Astrocyte of the cerebellum (primary cell): ENCODE data around the gene RRAGB.

Source experiments
- DNase-seq: peaks from one replicate; pipeline ENCODE4 v3.0.0-alpha.2; 2011; ENCODE audit warnings: low read depth
- H3K4me3 ChIP-seq: 2 replicates; pipeline ENCODE4 v1.5.1; 2011; ENCODE audit warnings: mild to moderate bottlenecking, low read depth, low read length, moderate library complexity
- in situ Hi-C: cut with HindIII; loops from 2 replicates; pipeline ENCODE4 v1.10.0; 2017; ENCODE audit warnings: low sequenced_read_pairs
- TF ChIP-seq, protein P1 (sequence below): IDR thresholded peaks from 2 replicates; pipeline ENCODE4 v1.5.1; 2012; ENCODE audit warnings: low read length, low read depth, moderate library complexity, mild to moderate bottlenecking; ENCODE audit errors: missing control alignments

The RRAGB gene

DNA sequence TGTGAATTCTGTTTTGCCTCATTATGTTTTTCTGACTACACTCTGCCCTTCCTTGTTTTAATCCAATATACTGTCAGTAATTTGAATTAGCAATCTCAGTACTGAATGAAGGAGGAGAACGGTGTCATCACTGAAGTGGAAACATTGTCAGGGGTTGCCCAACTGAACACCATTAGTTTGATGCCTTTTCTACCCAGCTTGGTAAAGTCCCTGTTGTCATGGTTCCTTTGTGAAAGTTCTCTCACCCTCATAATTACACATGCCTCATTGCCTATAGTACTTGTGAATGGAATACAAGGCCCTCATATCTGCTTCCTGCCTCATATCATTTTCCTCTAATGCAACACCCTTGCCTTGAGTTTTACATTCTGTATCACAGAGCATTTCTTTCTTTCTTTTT, 76.9 kb downstream of the RRAGB start:
- TF ChIP-seq, protein P1, sequence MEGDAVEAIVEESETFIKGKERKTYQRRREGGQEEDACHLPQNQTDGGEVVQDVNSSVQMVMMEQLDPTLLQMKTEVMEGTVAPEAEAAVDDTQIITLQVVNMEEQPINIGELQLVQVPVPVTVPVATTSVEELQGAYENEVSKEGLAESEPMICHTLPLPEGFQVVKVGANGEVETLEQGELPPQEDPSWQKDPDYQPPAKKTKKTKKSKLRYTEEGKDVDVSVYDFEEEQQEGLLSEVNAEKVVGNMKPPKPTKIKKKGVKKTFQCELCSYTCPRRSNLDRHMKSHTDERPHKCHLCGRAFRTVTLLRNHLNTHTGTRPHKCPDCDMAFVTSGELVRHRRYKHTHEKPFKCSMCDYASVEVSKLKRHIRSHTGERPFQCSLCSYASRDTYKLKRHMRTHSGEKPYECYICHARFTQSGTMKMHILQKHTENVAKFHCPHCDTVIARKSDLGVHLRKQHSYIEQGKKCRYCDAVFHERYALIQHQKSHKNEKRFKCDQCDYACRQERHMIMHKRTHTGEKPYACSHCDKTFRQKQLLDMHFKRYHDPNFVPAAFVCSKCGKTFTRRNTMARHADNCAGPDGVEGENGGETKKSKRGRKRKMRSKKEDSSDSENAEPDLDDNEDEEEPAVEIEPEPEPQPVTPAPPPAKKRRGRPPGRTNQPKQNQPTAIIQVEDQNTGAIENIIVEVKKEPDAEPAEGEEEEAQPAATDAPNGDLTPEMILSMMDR, result no peak
- in situ Hi-C loops, result no loop called here
- no peak overlapping the region for H3K4me3 ChIP-seq
- no peak for DNase-seq

DNA sequence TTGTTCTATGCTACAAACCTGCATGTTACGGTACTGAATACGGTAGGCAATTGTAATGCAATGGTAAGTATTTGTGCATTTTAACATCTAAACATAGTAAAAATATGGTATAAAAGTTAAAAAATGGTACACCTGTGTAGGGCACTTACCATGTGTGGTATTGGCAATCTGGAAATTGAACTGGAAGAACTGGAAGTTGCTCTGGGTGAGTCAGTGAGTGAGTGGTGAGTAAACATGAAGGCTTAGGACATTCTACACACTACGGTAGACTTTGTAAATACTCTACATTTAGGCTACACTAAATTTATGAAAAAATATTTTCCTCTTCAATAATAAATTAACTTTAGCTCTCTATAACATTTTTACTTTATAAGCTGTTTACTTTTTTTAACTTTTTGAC, 78.9 kb downstream of the RRAGB start:
- no peak for DNase-seq
- TF ChIP-seq, protein P1, result no peak
- H3K4me3 ChIP-seq, result no peak overlapping the region
- in situ Hi-C loops, result no loop called here

DNA sequence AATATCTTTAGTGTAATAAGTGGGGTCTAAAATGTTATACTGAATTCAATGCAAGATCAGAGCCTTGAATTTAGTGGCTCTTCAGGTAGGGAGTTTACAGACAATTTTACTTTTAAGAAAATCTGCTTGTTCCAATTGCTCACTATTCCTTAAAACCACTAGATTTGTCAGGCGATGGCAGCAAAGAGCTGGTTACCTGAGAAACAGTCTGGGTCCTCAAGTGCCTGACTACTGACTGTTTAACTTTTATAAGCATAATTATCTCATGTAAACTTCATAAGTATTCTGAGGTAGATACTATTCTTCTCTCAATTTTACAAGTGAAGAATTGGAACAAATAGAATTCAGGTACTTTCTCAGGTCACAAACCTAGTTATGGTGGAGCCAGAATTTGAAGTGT, 84.3 kb downstream of the RRAGB start:
- in situ Hi-C loops, result no loop called here
- no peak overlapping the region for H3K4me3 ChIP-seq
- TF ChIP-seq, protein P1, result no peak
- no peak for DNase-seq
